ENCODE results near the gene SMARCC1. TPM values are rescaled to one million over a fixed set of nuclear protein-coding genes. Genes with fewer than 3 reads are reported as not detected.

Gene SMARCC1
- total RNA-seq, 1 donor: 44.9 TPM

- no peak for TF ChIP-seq CTCF (IDR thresholded peaks at IDR 0.05; ENCODE audit: insufficient read depth, low read depth, low read length)
- DNase-seq (ENCODE audit: low read depth): no peak
- no peak overlapping the region for H3K4me3 ChIP-seq (ENCODE audit: low read depth, low read length)
Observed at GRCh38 chr3:47604145-47604544, 177.5 kb downstream of the SMARCC1 start.

- no peak for TF ChIP-seq CTCF (IDR thresholded peaks at IDR 0.05; ENCODE audit: insufficient read depth, low read depth, low read length)
- no peak overlapping the region for H3K4me3 ChIP-seq (ENCODE audit: low read depth, low read length)
- no peak for DNase-seq (ENCODE audit: low read depth)
Observed at GRCh38 chr3:47603332-47603731, 178.4 kb downstream of the SMARCC1 start.

DNA sequence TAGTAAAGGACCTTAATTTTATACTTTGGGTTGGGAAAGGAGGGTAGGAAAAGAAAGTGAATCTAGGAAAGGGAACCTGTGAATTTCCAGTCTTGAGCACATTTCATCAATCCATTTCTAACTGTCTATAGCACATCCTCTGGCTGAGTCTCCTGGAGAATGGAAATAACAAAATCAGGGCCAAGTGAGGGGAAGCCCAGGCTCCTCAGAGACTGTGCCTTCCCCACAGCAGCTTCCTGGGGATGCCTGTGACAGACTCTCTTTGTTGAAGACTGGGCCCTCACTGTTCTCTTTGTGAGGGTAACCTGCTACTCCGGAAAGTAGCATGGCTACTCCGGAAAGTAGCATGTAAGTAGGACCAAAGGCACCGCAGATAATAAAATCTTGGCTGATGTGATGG lies 180.4 kb downstream of the SMARCC1 start:
- H3K4me3 ChIP-seq (ENCODE audit: low read depth, low read length): no peak overlapping the region
- DNase-seq (ENCODE audit: low read depth): no peak
- TF ChIP-seq CTCF (IDR thresholded peaks at IDR 0.05; ENCODE audit: insufficient read depth, low read depth, low read length): no peak

GRCh38 chr3:47594792-47595191 lies 186.9 kb downstream of the SMARCC1 start:
- H3K4me3 ChIP-seq (ENCODE audit: low read depth, low read length): no peak overlapping the region
- no peak for DNase-seq (ENCODE audit: low read depth)
- TF ChIP-seq CTCF (IDR thresholded peaks at IDR 0.05; ENCODE audit: insufficient read depth, low read depth, low read length): no peak

DNA sequence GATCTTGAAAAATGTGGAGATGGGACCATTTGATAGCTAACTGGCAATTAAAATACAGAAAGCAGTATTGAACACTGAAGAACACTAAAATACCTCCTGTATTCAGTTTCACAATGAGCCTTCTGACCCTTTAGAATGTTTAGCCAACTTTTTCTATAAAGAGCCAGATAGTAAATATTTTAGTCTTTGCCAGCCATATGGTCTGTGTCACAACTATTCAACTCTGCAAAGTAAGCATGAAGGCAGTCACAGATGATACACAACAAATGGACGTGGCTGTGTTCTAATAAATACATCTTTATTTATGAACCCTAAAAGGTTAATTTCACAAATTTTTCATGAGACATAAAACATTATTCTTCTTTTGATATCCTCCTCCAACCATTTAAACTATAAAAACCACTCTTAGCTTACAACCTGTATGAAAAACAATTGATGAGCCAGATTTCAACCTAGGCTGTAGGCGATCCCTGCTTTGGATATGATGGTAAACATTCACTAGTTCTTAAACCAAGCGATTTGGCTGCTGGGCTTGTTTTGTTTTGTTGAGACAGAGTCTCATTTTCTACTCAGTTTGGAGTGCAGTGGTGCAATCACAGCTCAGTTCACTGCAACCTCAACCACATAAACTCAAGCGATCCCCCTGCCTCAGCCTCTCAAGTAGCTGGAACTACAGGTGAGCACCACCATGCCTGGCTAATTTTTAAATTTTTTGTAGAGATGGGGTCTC lies 189.5 kb downstream of the SMARCC1 start:
- TF ChIP-seq CTCF (IDR thresholded peaks at IDR 0.05; ENCODE audit: insufficient read depth, low read depth, low read length): no peak
- H3K4me3 ChIP-seq (ENCODE audit: low read depth, low read length): no peak overlapping the region
- DNase-seq (ENCODE audit: low read depth): peak; percentile 63

- TF ChIP-seq CTCF (IDR thresholded peaks at IDR 0.05; ENCODE audit: insufficient read depth, low read depth, low read length): no peak
- no peak for DNase-seq (ENCODE audit: low read depth)
- H3K4me3 ChIP-seq (ENCODE audit: low read depth, low read length): no peak overlapping the region
Observed at GRCh38 chr3:47590216-47590615, 191.5 kb downstream of the SMARCC1 start.

DNA sequence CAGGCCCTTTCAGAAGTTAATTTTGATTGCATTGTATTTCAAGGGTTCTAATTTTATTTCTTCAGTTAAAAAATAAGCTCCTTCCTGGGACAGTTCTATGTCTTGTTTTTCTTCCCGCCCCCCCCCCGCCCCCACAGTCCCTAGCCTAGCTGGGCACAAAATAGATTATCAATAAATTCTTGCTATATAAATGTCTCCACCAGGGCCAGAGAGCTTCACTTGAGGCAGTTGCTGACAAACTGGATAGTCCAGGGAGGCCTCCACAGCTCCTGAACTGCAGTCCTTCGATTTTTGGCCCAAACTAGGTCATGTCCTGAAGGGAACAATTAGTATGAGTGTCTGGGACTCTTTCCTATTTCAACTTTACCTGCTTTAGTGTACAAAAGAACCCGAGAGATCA lies 193.1 kb downstream of the SMARCC1 start:
- DNase-seq (ENCODE audit: low read depth): no peak
- TF ChIP-seq CTCF (IDR thresholded peaks at IDR 0.05; ENCODE audit: insufficient read depth, low read depth, low read length): no peak
- H3K4me3 ChIP-seq (ENCODE audit: low read depth, low read length): no peak overlapping the region
